GM06990 (cell line): ENCODE results near the gene MCHR2.
"Not testable (repeated sequence)": the region's sequence is repeated elsewhere in the genome, so short reads cannot be mapped to it uniquely, and the experiment has no call there.

Source experiments
- DNase-seq: peaks from one replicate; pipeline ENCODE4 v3.0.0-alpha.2; 2011; ENCODE audit not compliant: insufficient read length; ENCODE audit errors: extremely low read depth
- H3K27me3 ChIP-seq: replicated peaks from 2 replicates; pipeline ENCODE4 v1.6.0; 2011; ENCODE audit warnings: low read length; ENCODE audit not compliant: control insufficient read depth, insufficient read depth
- H3K36me3 ChIP-seq: 2 replicates; pipeline ENCODE4 v1.5.1; 2011; ENCODE audit warnings: low read length; ENCODE audit not compliant: control insufficient read depth, insufficient read depth
- H3K4me3 ChIP-seq: replicated peaks from 2 replicates; pipeline ENCODE4 v1.5.1; 2011; ENCODE audit warnings: low read depth, mild to moderate bottlenecking, control low read depth, low read length
- TF ChIP-seq, protein P1 (sequence below): IDR thresholded peaks from 2 replicates; pipeline ENCODE4 v1.5.1; 2011; ENCODE audit warnings: low read length, control low read depth, mild to moderate bottlenecking, inconsistent platforms; ENCODE audit not compliant: insufficient read depth, poor library complexity, severe bottlenecking

The MCHR2 gene, protein sequence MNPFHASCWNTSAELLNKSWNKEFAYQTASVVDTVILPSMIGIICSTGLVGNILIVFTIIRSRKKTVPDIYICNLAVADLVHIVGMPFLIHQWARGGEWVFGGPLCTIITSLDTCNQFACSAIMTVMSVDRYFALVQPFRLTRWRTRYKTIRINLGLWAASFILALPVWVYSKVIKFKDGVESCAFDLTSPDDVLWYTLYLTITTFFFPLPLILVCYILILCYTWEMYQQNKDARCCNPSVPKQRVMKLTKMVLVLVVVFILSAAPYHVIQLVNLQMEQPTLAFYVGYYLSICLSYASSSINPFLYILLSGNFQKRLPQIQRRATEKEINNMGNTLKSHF

DNA sequence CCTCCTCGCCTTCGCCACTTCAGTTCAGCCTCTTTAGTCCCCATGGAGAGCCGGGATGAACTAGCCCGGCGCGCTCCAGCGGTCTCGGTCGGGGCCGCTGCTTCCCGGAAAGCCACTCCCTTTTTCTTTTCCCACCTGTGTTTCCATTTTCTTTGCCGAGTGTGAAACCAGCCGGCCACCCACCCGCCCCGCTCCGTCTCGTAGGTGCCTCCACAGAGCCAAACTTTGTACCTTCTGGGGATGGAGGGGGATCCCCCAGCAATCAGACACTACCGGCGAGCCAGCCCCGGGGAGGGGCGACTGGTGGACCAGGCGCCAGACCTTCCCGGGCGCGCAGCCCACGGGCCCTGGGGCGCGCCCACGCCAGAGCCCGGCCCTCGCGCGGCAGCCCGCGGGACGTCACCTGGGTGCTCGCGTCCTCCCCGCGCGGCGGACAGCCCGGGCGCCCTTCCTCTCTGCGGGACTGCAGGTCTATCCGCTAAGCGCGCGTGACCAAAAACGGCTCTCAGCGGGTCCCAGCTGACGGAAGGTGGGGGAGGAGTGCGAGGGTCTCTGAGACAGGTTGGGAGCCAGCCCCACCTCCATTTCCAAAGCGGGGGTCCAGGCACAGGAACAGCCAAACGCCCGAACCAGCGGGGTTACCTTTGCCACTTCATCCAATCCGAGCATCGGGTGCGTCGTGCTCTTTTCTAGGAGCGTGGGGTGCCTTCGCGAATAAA is at the start of gene MCHR2:
TSS of gene MCHR2 (minus strand) at position 691 of the 719 bp plus-strand sequence. CDS start 38,076 bp downstream, outside the sequence.
- Histone ChIP-seq H3K27me3 (no peaks in the 10 kb centered on the region), H3K4me3 (no peak within 1 kb of the TSS), H3K36me3 (no peaks in the 10 kb centered on the region)
- peak; percentile 6 for DNase-seq
- TF ChIP-seq, protein P1, sequence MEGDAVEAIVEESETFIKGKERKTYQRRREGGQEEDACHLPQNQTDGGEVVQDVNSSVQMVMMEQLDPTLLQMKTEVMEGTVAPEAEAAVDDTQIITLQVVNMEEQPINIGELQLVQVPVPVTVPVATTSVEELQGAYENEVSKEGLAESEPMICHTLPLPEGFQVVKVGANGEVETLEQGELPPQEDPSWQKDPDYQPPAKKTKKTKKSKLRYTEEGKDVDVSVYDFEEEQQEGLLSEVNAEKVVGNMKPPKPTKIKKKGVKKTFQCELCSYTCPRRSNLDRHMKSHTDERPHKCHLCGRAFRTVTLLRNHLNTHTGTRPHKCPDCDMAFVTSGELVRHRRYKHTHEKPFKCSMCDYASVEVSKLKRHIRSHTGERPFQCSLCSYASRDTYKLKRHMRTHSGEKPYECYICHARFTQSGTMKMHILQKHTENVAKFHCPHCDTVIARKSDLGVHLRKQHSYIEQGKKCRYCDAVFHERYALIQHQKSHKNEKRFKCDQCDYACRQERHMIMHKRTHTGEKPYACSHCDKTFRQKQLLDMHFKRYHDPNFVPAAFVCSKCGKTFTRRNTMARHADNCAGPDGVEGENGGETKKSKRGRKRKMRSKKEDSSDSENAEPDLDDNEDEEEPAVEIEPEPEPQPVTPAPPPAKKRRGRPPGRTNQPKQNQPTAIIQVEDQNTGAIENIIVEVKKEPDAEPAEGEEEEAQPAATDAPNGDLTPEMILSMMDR: no peak

DNA sequence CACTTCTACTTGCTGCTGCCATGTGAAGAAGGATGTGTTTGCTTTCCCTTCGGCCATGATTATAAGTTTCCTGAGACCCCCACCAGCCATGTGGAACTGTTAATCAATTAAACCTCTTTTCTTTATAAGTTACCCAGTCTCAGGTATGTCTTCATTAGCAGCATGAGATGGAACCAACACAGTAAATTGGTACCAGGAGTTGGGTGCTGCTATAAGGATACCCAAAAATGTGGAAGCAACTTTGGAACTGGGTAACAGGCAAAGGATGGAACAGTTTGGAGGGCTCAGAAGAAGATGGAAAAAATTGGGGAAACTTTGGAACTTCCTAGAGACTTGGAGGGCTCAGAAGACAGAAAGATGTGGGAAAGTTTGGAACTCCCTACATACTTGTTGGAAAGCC is 44.5 kb upstream of the MCHR2 start:
- H3K36me3 ChIP-seq, H3K27me3 ChIP-seq, H3K4me3 ChIP-seq, DNase-seq: not testable (repeated sequence)

DNA sequence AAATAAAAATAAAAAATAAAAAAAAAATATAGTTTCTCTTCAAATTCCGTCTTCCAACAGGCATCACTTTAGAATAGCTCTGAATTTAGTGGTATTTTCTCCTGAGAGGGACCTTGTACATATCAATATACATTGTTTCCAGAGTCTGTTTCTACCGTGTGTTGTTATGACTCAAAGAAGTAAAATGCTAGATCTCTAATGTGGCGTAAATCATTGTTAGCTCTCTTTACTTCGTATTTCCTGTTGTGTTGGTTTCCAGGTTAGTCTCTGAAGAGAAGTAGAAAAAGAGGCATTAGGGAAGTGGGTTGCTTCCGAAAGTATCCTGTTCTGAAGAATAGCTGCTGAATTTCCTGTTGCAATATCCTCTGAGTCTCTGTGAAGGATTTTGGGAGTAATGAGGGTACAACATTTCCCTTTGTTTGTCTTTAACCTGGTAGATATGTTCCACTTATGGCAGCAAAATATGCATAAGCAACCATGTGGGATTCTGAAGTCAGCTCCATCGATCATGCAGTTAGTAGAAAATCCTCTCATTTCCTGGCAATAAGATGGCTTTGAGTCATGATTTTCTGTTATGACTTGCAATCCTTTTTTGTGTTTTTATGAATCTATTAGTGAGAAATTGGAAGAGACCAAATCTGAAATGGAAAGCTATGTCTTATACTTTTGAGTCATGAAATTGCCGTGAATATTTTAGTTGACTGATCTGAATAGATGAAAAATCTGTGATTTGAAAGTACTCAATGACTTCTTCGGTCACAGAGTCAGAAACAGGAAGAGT is 42.0 kb upstream of the MCHR2 start:
- no peak for DNase-seq
- Histone ChIP-seq H3K36me3 (no peaks in the 10 kb centered on the region), H3K4me3 (no peak overlapping the region), H3K27me3 (no peaks in the 10 kb centered on the region)
- TF ChIP-seq, protein P1: no peak

DNA sequence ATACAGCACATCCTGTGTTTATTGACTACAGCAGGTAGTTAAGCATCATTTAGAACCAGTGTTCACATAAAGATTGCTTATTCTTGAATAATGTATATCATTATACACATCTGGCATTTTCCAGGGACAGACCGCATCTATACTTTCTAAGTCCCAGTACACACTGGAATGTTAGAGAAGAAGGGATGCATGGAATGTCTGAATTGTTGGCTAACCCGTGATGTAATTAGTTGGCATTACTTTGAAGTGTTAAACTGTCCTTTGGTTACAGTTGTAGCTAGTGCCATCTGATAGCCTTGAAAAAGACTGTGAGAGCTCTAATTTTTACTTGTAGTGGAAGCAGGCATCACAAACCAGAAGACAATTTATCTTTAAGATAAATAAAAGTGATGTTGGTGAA is 29.8 kb upstream of the MCHR2 start:
- Histone ChIP-seq H3K27me3 (no peaks in the 10 kb centered on the region), H3K36me3 (no peaks in the 10 kb centered on the region), H3K4me3 (no peak overlapping the region)
- TF ChIP-seq, protein P1: no peak
- no peak for DNase-seq

DNA sequence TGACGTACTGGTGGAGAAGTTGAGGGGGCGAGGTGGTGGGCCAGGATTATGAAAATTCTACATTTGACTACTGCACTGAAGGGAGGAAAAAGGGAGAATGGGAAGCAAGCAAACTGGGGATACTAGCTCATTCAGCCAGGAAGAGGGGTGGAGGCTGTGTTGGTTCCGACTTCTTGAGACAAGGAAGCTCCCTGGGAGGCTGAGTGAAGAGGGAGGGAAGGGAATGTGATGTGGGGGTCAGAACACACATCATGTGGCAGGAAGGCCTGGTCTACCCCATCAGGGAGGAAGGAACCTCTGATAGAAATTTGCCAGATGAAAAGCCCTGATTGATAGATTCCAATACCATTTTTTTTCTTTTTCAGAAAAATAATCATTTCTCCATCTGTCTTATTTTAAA is 28.8 kb upstream of the MCHR2 start:
- no peak for DNase-seq
- Histone ChIP-seq H3K4me3 (no peak overlapping the region), H3K27me3 (no peaks in the 10 kb centered on the region), H3K36me3 (no peaks in the 10 kb centered on the region)
- TF ChIP-seq, protein P1: no peak

DNA sequence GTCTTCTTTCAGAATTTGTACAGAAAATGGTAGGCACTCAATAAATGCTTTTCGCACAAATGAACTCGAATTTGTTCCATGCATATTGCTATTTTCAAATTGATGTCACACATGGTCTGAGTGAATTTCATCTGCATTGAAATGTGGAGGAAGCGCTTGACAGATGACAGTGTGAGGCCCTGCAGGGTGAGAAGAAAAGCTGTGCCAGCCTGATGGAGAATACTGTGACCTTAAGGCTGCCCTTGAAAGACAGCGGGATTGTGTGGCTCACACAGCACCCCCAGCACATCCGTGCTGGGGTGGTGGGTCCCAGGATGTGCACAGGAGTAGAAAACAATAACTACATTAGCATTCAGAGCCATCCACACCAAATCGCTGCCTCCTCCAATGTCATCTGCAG is 14.8 kb upstream of the MCHR2 start:
- no peak overlapping the region for H3K4me3 ChIP-seq
- DNase-seq: no peak
- H3K27me3 ChIP-seq: no peaks in the 10 kb centered on the region
- TF ChIP-seq, protein P1: no peak
- no peaks in the 10 kb centered on the region for H3K36me3 ChIP-seq
